Muscle layer of duodenum (tissue), 2 donors: ENCODE data around the gene TNPO1.
A peak's percentile ranks its signal among the peaks of the same experiment; 100 is the strongest.

Experiments used
- H3K27ac ChIP-seq: one replicate; pipeline ENCODE4 v1.7.0; 2013; ENCODE audit warnings: mild to moderate bottlenecking, low read length
- H3K27me3 ChIP-seq: one replicate; pipeline ENCODE4 v1.7.0; 2013; ENCODE audit warnings: low read depth, mild to moderate bottlenecking, control low read depth, low read length
- H3K36me3 ChIP-seq, 2 donors: one replicate each; pipeline ENCODE4 v1.7.0; 2013; ENCODE audit warnings: low read length in 2 of 2, control low read depth in 1 of 2, mild to moderate bottlenecking in 1 of 2; ENCODE audit not compliant: insufficient read depth in 2 of 2, control insufficient read depth in 1 of 2
- H3K4me1 ChIP-seq, 2 donors: one replicate each; pipeline ENCODE4 v1.7.0; 2013; ENCODE audit warnings: low read length in 2 of 2, mild to moderate bottlenecking in 2 of 2, control low read depth in 1 of 2, moderate library complexity in 1 of 2; ENCODE audit not compliant: insufficient read depth in 2 of 2, control insufficient read depth in 1 of 2
- H3K4me3 ChIP-seq, 2 donors: one replicate each; pipeline ENCODE4 v1.7.0; 2013; ENCODE audit warnings: low read length in 2 of 2, low read depth in 1 of 2, mild to moderate bottlenecking in 1 of 2
- H3K9me3 ChIP-seq, 2 donors: one replicate each; pipeline ENCODE4 v1.7.0; 2013; ENCODE audit warnings: low read length in 2 of 2, control low read depth in 1 of 2, mild to moderate bottlenecking in 1 of 2; ENCODE audit not compliant: control insufficient read depth in 1 of 2
- donor health status: healthy.

TNPO1 gene

GRCh38 chr5:72818866-72819534, 2.5 kb downstream of the TNPO1 start:
- H3K27ac ChIP-seq: peak overlapping the region; percentile 30
- H3K27me3 ChIP-seq: no peaks in the 10 kb centered on the region
- H3K36me3 ChIP-seq: peaks cover 0 to 8% of the 10 kb centered on the region in 2 donors
- peak overlapping the region in 1 of 2 donors; percentile 87 for H3K4me3 ChIP-seq
- H3K4me1 ChIP-seq: peaks cover 11 to 29% of the 10 kb centered on the region in 2 donors
- H3K9me3 ChIP-seq: no peaks in the 10 kb centered on the region

- Histone ChIP-seq H3K4me1 (peaks cover 11 to 29% of the 10 kb centered on the region in 2 donors), H3K9me3 (no peaks in the 10 kb centered on the region), H3K27ac (no peak overlapping the region), H3K36me3 (peaks cover 0 to 2% of the 10 kb centered on the region in 2 donors), H3K4me3 (no peak overlapping the region), H3K27me3 (no peaks in the 10 kb centered on the region)
These were observed 5.3 kb downstream of the TNPO1 start for GRCh38 chr5:72821776-72822175.

GRCh38 chr5:72822944-72823343, 6.5 kb downstream of the TNPO1 start:
- Histone ChIP-seq H3K4me1 (peaks cover 11 to 29% of the 10 kb centered on the region in 2 donors), H3K27ac (no peak overlapping the region), H3K36me3 (no peaks in the 10 kb centered on the region), H3K27me3 (no peaks in the 10 kb centered on the region), H3K9me3 (no peaks in the 10 kb centered on the region), H3K4me3 (no peak overlapping the region)

- Histone ChIP-seq H3K27me3 (no peaks in the 10 kb centered on the region), H3K4me1 (no peaks in the 10 kb centered on the region), H3K27ac (no peak overlapping the region), H3K36me3 (no peaks in the 10 kb centered on the region), H3K4me3 (no peak overlapping the region), H3K9me3 (no peaks in the 10 kb centered on the region)
These were observed 13.2 kb downstream of the TNPO1 start for GRCh38 chr5:72829707-72830106.

GRCh38 chr5:72830362-72830761, 13.9 kb downstream of the TNPO1 start:
- no peaks in the 10 kb centered on the region for H3K36me3 ChIP-seq
- no peaks in the 10 kb centered on the region for H3K27me3 ChIP-seq
- H3K9me3 ChIP-seq: no peaks in the 10 kb centered on the region
- no peak overlapping the region for H3K4me3 ChIP-seq
- H3K27ac ChIP-seq: no peak overlapping the region
- no peaks in the 10 kb centered on the region for H3K4me1 ChIP-seq

GRCh38 chr5:72831685-72832084, 15.2 kb downstream of the TNPO1 start:
- Histone ChIP-seq H3K4me1 (no peaks in the 10 kb centered on the region), H3K36me3 (no peaks in the 10 kb centered on the region)

GRCh38 chr5:72834924-72835323, 18.5 kb downstream of the TNPO1 start:
- H3K9me3 ChIP-seq: no peaks in the 10 kb centered on the region
- no peak overlapping the region for H3K4me3 ChIP-seq
- H3K36me3 ChIP-seq: no peaks in the 10 kb centered on the region
- H3K4me1 ChIP-seq: peaks cover 0 to 15% of the 10 kb centered on the region in 2 donors
- no peaks in the 10 kb centered on the region for H3K27me3 ChIP-seq
- no peak overlapping the region for H3K27ac ChIP-seq

More at GRCh38 chr5:72831685-72832084, 15.2 kb downstream of the TNPO1 start:
- H3K27ac ChIP-seq: no peak overlapping the region
- H3K4me3 ChIP-seq: no peak overlapping the region
- H3K9me3 ChIP-seq: no peaks in the 10 kb centered on the region
- H3K27me3 ChIP-seq: no peaks in the 10 kb centered on the region

GRCh38 chr5:72835633-72836032, 19.2 kb downstream of the TNPO1 start:
- peaks cover 0 to 15% of the 10 kb centered on the region in 2 donors for H3K4me1 ChIP-seq

GRCh38 chr5:72836810-72837209, 20.3 kb downstream of the TNPO1 start:
- H3K9me3 ChIP-seq: no peaks in the 10 kb centered on the region
- H3K4me3 ChIP-seq: no peak overlapping the region
- H3K27ac ChIP-seq: no peak overlapping the region
- peaks cover 0 to 15% of the 10 kb centered on the region in 2 donors for H3K4me1 ChIP-seq
- no peaks in the 10 kb centered on the region for H3K36me3 ChIP-seq
- no peaks in the 10 kb centered on the region for H3K27me3 ChIP-seq

More at GRCh38 chr5:72835633-72836032, 19.2 kb downstream of the TNPO1 start:
- Histone ChIP-seq H3K9me3 (no peaks in the 10 kb centered on the region), H3K27ac (no peak overlapping the region), H3K36me3 (no peaks in the 10 kb centered on the region), H3K27me3 (no peaks in the 10 kb centered on the region), H3K4me3 (no peak overlapping the region)

- no peak overlapping the region for H3K27ac ChIP-seq
- H3K4me3 ChIP-seq: no peak overlapping the region
- H3K9me3 ChIP-seq: no peaks in the 10 kb centered on the region
- H3K27me3 ChIP-seq: no peaks in the 10 kb centered on the region
- H3K36me3 ChIP-seq: no peaks in the 10 kb centered on the region
- H3K4me1 ChIP-seq: peaks cover 0 to 22% of the 10 kb centered on the region in 2 donors
These were observed 21.1 kb downstream of the TNPO1 start for GRCh38 chr5:72837524-72838096.

GRCh38 chr5:72840041-72840440, 23.6 kb downstream of the TNPO1 start:
- Histone ChIP-seq H3K4me1 (peaks cover 0 to 22% of the 10 kb centered on the region in 2 donors), H3K27me3 (no peaks in the 10 kb centered on the region), H3K4me3 (no peak overlapping the region), H3K9me3 (no peaks in the 10 kb centered on the region), H3K36me3 (no peaks in the 10 kb centered on the region), H3K27ac (no peak overlapping the region)
